Keratinocyte (primary cell): ENCODE measurements around the gene SAMD4B.

Experiments used
- CTCF ChIP-seq, 3 experiments: IDR thresholded peaks in 1 of 3; conservative IDR thresholded peaks in 1 of 3; optimal IDR thresholded peaks in 1 of 3; 2 replicates in 2 of 3; 3 replicates in 1 of 3; pipeline versions ENCODE3 to v1.5.1; 2011; ENCODE audit warnings: low read length in 3 of 3, mild to moderate bottlenecking in 3 of 3, moderate library complexity in 2 of 3, control low read depth in 1 of 3, inconsistent platforms in 1 of 3; ENCODE audit not compliant: insufficient read depth in 2 of 3; ENCODE audit errors: extremely low read depth in 1 of 3
- EZH2 ChIP-seq: IDR thresholded peaks from one replicate; pipeline ENCODE4 v1.6.1; 2012; ENCODE audit warnings: inconsistent platforms, mild to moderate bottlenecking, low read length, moderate library complexity

- no peak for TF ChIP-seq EZH2
- no peak for TF ChIP-seq CTCF (optimal IDR thresholded peaks at IDR 0.05 in 1 of 3, IDR thresholded peaks at IDR 0.05 in 1 of 3, conservative IDR thresholded peaks at IDR 0.05 in 1 of 3; ENCODE audit: extremely low read depth in 1 of 3, insufficient read depth in 2 of 3, low read length in 3 of 3)
These were observed 81.3 kb downstream of the SAMD4B start for GRCh38 chr19:39423258-39424086.
